ENCODE results near the gene GPC6.
"Not testable (repeated sequence)": the region's sequence is repeated elsewhere in the genome, so short reads cannot be mapped to it uniquely, and the experiment has no call there.

The GPC6 gene

GRCh38 chr13:94209117-94209516 lies 982.5 kb downstream of the GPC6 start:
- Histone ChIP-seq H4K20me1 (ENCODE audit: insufficient read depth, low read length, poor library complexity, severe bottlenecking) (no peaks in the 10 kb centered on the region), H3K27me3 (ENCODE audit: insufficient read depth, low read length, poor library complexity, severe bottlenecking) (no peaks in the 10 kb centered on the region), H3K4me1 (ENCODE audit: insufficient read depth, low read length, poor library complexity, severe bottlenecking) (no peaks in the 10 kb centered on the region), H3K9ac (ENCODE audit: low read depth, low read length, poor library complexity, severe bottlenecking) (no peak overlapping the region), H3K79me2 (ENCODE audit: insufficient read depth, low read length) (no peaks in the 10 kb centered on the region), H2AFZ (ENCODE audit: low read length) (no peak overlapping the region), H3K4me3 (ENCODE audit: low read length, poor library complexity, severe bottlenecking) (no peak overlapping the region), H3K9me3 (ENCODE audit: insufficient read depth, low read depth, low read length) (no peaks in the 10 kb centered on the region), H3F3A (ENCODE audit: low read depth) (no peaks in the 10 kb centered on the region), H3K4me2 (ENCODE audit: low read depth, low read length, poor library complexity, severe bottlenecking) (no peak overlapping the region), H3K9me2 (replicated peaks; ENCODE audit: low read depth, low read length) (no peaks in the 10 kb centered on the region), H3K36me3 (ENCODE audit: insufficient read depth, low read length) (no peaks in the 10 kb centered on the region)
- TF ChIP-seq EZH2phosphoT487 (IDR thresholded peaks at IDR 0.05; ENCODE audit: borderline replicate concordance) = no peak
- TF ChIP-seq CTCF (conservative IDR thresholded peaks at IDR 0.05; ENCODE audit: low read length) = no peak

GRCh38 chr13:94209913-94210312 lies 983.3 kb downstream of the GPC6 start:
- not testable (repeated sequence) for H3K4me2 ChIP-seq (ENCODE audit: low read depth, low read length, poor library complexity, severe bottlenecking); H3K9ac ChIP-seq (ENCODE audit: low read depth, low read length, poor library complexity, severe bottlenecking); H3K36me3 ChIP-seq (ENCODE audit: insufficient read depth, low read length); H3F3A ChIP-seq (ENCODE audit: low read depth); H3K9me3 ChIP-seq (ENCODE audit: insufficient read depth, low read depth, low read length); H3K27me3 ChIP-seq (ENCODE audit: insufficient read depth, low read length, poor library complexity, severe bottlenecking); H3K4me1 ChIP-seq (ENCODE audit: insufficient read depth, low read length, poor library complexity, severe bottlenecking); H2AFZ ChIP-seq (ENCODE audit: low read length); H4K20me1 ChIP-seq (ENCODE audit: insufficient read depth, low read length, poor library complexity, severe bottlenecking); H3K79me2 ChIP-seq (ENCODE audit: insufficient read depth, low read length); H3K9me2 ChIP-seq (replicated peaks; ENCODE audit: low read depth, low read length); H3K4me3 ChIP-seq (ENCODE audit: low read length, poor library complexity, severe bottlenecking)

- no peak overlapping the region for H3K9ac ChIP-seq (ENCODE audit: low read depth, low read length, poor library complexity, severe bottlenecking)
Measured at GRCh38 chr13:94210816-94211215, 984.2 kb downstream of the GPC6 start.

More at GRCh38 chr13:94210816-94211215, 984.2 kb downstream of the GPC6 start:
- Histone ChIP-seq H3K9me3 (ENCODE audit: insufficient read depth, low read depth, low read length) (no peaks in the 10 kb centered on the region), H3F3A (ENCODE audit: low read depth) (no peaks in the 10 kb centered on the region), H3K4me3 (ENCODE audit: low read length, poor library complexity, severe bottlenecking) (no peak overlapping the region), H3K36me3 (ENCODE audit: insufficient read depth, low read length) (no peaks in the 10 kb centered on the region), H4K20me1 (ENCODE audit: insufficient read depth, low read length, poor library complexity, severe bottlenecking) (no peaks in the 10 kb centered on the region), H3K27me3 (ENCODE audit: insufficient read depth, low read length, poor library complexity, severe bottlenecking) (no peaks in the 10 kb centered on the region), H2AFZ (ENCODE audit: low read length) (no peak overlapping the region), H3K4me1 (ENCODE audit: insufficient read depth, low read length, poor library complexity, severe bottlenecking) (no peaks in the 10 kb centered on the region), H3K79me2 (ENCODE audit: insufficient read depth, low read length) (no peaks in the 10 kb centered on the region), H3K9me2 (replicated peaks; ENCODE audit: low read depth, low read length) (no peaks in the 10 kb centered on the region), H3K4me2 (ENCODE audit: low read depth, low read length, poor library complexity, severe bottlenecking) (no peak overlapping the region)
- no peak for TF ChIP-seq CTCF (conservative IDR thresholded peaks at IDR 0.05; ENCODE audit: low read length)
- TF ChIP-seq EZH2phosphoT487 (IDR thresholded peaks at IDR 0.05; ENCODE audit: borderline replicate concordance) = no peak
